NCI-H146 (cell line): Measurements from ENCODE around the gene PHF1.

Source experiments
- DNase-seq: peaks from one replicate; lab custom pipeline; 2025; lab: John Stamatoyannopoulos, UW

Gene PHF1

DNA sequence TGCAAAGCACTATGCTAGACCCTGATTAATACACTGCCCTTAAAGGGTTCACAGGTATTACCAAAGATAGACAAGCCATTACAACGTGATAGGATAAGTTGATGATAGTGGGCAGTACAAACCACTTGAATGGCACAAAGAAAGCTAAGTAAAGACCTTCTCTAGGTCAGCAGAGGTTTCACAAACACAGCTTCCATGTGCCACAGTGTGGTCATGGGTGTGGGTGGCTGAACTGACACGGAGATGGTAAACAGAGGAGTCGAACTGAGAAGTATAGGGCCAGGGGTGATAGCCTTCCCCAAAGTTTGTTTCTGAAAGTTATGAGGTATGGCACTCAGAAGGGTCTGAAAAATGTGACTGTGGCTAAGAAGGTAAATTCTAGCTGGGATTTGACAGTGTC is 47.9 kb downstream of the PHF1 start:
- no peak for DNase-seq

DNA sequence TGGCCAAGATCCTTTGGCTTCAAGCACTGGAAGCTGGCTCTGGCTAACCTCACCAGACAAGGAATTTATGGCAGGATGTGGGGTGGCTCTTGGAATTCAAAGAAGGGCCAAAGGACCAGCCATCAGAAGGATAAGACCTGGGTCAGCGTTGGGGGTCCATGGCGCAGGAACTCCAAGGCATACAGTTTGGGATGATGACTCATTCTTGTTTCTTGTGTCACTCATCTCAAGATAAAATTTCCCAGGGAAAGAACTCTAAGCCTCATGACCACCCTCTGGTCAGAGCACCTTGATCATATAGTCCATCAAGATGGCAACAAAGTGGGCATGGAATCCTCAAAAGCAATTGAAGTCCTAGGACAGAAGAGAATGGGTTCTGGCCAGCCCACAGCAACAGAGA is 48.4 kb downstream of the PHF1 start:
- DNase-seq: no peak
